GM18520 (cell line): Measurements from ENCODE around the gene SNN.
A peak's percentile ranks its signal among the peaks of the same experiment; 100 is the strongest.

Experiments used
- ATAC-seq: cut with Tn5 transposase; IDR thresholded peaks from one replicate; pipeline ENCODE4 v1.9.1; 2021; ENCODE audit not compliant: unreplicated experiment

Gene SNN

GRCh38 chr16:11666103-11667055 lies 1.9 kb upstream of the SNN start:
- no peak for ATAC-seq

- no peak for ATAC-seq
These were observed 933 bp upstream of the SNN start for GRCh38 chr16:11667221-11667823.

GRCh38 chr16:11668623-11669379 lies 546 bp downstream of the SNN start:
- no peak for ATAC-seq

GRCh38 chr16:11669380-11670146 lies 1.3 kb downstream of the SNN start:
- no peak for ATAC-seq

GRCh38 chr16:11670171-11671131 lies 2.2 kb downstream of the SNN start:
- ATAC-seq, result peak; percentile 29

GRCh38 chr16:11671271-11671670 lies 3.0 kb downstream of the SNN start:
- ATAC-seq, result no peak

- ATAC-seq, result no peak
These were observed 3.4 kb downstream of the SNN start for GRCh38 chr16:11671676-11672075.

- ATAC-seq, result no peak
These were observed 4.2 kb downstream of the SNN start for GRCh38 chr16:11672206-11673090.

GRCh38 chr16:11673091-11674000 lies 5.1 kb downstream of the SNN start:
- no peak for ATAC-seq

GRCh38 chr16:11674001-11674817 lies 6.0 kb downstream of the SNN start:
- ATAC-seq, result no peak

- no peak for ATAC-seq
These were observed 6.7 kb downstream of the SNN start for GRCh38 chr16:11674818-11675560.

- ATAC-seq, result no peak
These were observed 7.6 kb downstream of the SNN start for GRCh38 chr16:11675561-11676511.

- no peak for ATAC-seq
These were observed 8.5 kb downstream of the SNN start for GRCh38 chr16:11676799-11677198.

- no peak for ATAC-seq
These were observed 9.2 kb downstream of the SNN start for GRCh38 chr16:11677451-11677951.
